ENCODE results near the gene CYSTM1.

CYSTM1 gene

GRCh38 chr5:140174465-140175366 is at the start of gene CYSTM1:
Gene CYSTM1 (plus strand): TSS chr5:140175188. CDS start chr5:140194466, 19,278 bp downstream.
- TF ChIP-seq JUND (IDR thresholded peaks at IDR 0.05; ENCODE audit: low read depth), result no peak
- DNase-seq (ENCODE audit: low read depth in 1 of 2, low spot score in 1 of 2), result peak; percentile 98 to 99
- in situ Hi-C loops (cut with HindIII; ENCODE audit: low pct_unique_long_range_greater_than_20kb, low sequenced_read_pairs), result loop anchor here (25.0 kb wide), 1 partner anchor 137 kb away; the partner anchor contains the start of gene NRG2

GRCh38 chr5:140125637-140126036 is 49.4 kb upstream of the CYSTM1 start, which contains the start of gene IGIP:
Gene IGIP (plus strand): TSS chr5:140125937. CDS start chr5:140128477, 2,540 bp downstream.
- no peak for TF ChIP-seq JUND (IDR thresholded peaks at IDR 0.05; ENCODE audit: low read depth)
- in situ Hi-C loops (cut with HindIII; ENCODE audit: low pct_unique_long_range_greater_than_20kb, low sequenced_read_pairs), result no loop called here
- no peak for DNase-seq (ENCODE audit: low read depth in 1 of 2, low spot score in 1 of 2)

GRCh38 chr5:140126315-140127012 is 48.5 kb upstream of the CYSTM1 start:
- DNase-seq (ENCODE audit: low read depth in 1 of 2, low spot score in 1 of 2), result no peak

GRCh38 chr5:140128376-140128775 is 46.6 kb upstream of the CYSTM1 start:
- DNase-seq (ENCODE audit: low read depth in 1 of 2, low spot score in 1 of 2), result no peak
- TF ChIP-seq JUND (IDR thresholded peaks at IDR 0.05; ENCODE audit: low read depth), result no peak
- in situ Hi-C loops (cut with HindIII; ENCODE audit: low pct_unique_long_range_greater_than_20kb, low sequenced_read_pairs), result no loop called here

More at GRCh38 chr5:140126315-140127012, 48.5 kb upstream of the CYSTM1 start:
- in situ Hi-C loops (cut with HindIII; ENCODE audit: low pct_unique_long_range_greater_than_20kb, low sequenced_read_pairs), result no loop called here
- no peak for TF ChIP-seq JUND (IDR thresholded peaks at IDR 0.05; ENCODE audit: low read depth)

GRCh38 chr5:140130949-140131733 is 43.8 kb upstream of the CYSTM1 start:
- no peak for TF ChIP-seq JUND (IDR thresholded peaks at IDR 0.05; ENCODE audit: low read depth)
- DNase-seq (ENCODE audit: low read depth in 1 of 2, low spot score in 1 of 2), result no peak
- in situ Hi-C loops (cut with HindIII; ENCODE audit: low pct_unique_long_range_greater_than_20kb, low sequenced_read_pairs), result no loop called here

GRCh38 chr5:140131967-140132409 is 43.0 kb upstream of the CYSTM1 start:
- TF ChIP-seq JUND (IDR thresholded peaks at IDR 0.05; ENCODE audit: low read depth), result no peak
- DNase-seq (ENCODE audit: low read depth in 1 of 2, low spot score in 1 of 2), result no peak
- in situ Hi-C loops (cut with HindIII; ENCODE audit: low pct_unique_long_range_greater_than_20kb, low sequenced_read_pairs), result no loop called here

- no peak for DNase-seq (ENCODE audit: low read depth in 1 of 2, low spot score in 1 of 2)
- in situ Hi-C loops (cut with HindIII; ENCODE audit: low pct_unique_long_range_greater_than_20kb, low sequenced_read_pairs), result no loop called here
- TF ChIP-seq JUND (IDR thresholded peaks at IDR 0.05; ENCODE audit: low read depth), result no peak
Observed at GRCh38 chr5:140133514-140134167, 41.3 kb upstream of the CYSTM1 start.

- TF ChIP-seq JUND (IDR thresholded peaks at IDR 0.05; ENCODE audit: low read depth), result no peak
Observed at GRCh38 chr5:140134277-140134935, 40.6 kb upstream of the CYSTM1 start.

GRCh38 chr5:140135127-140135526 is 39.9 kb upstream of the CYSTM1 start:
- no peak for DNase-seq (ENCODE audit: low read depth in 1 of 2, low spot score in 1 of 2)
- no peak for TF ChIP-seq JUND (IDR thresholded peaks at IDR 0.05; ENCODE audit: low read depth)
- in situ Hi-C loops (cut with HindIII; ENCODE audit: low pct_unique_long_range_greater_than_20kb, low sequenced_read_pairs), result no loop called here

More at GRCh38 chr5:140134277-140134935, 40.6 kb upstream of the CYSTM1 start:
- DNase-seq (ENCODE audit: low read depth in 1 of 2, low spot score in 1 of 2), result no peak
- in situ Hi-C loops (cut with HindIII; ENCODE audit: low pct_unique_long_range_greater_than_20kb, low sequenced_read_pairs), result no loop called here

GRCh38 chr5:140136624-140137023 is 38.4 kb upstream of the CYSTM1 start:
- no peak for DNase-seq (ENCODE audit: low read depth in 1 of 2, low spot score in 1 of 2)
- no peak for TF ChIP-seq JUND (IDR thresholded peaks at IDR 0.05; ENCODE audit: low read depth)
- in situ Hi-C loops (cut with HindIII; ENCODE audit: low pct_unique_long_range_greater_than_20kb, low sequenced_read_pairs), result no loop called here

GRCh38 chr5:140140435-140140834 is 34.6 kb upstream of the CYSTM1 start:
- no peak for TF ChIP-seq JUND (IDR thresholded peaks at IDR 0.05; ENCODE audit: low read depth)
- peak in 1 of 2 experiments; percentile 38 for DNase-seq (ENCODE audit: low read depth in 1 of 2, low spot score in 1 of 2)
- in situ Hi-C loops (cut with HindIII; ENCODE audit: low pct_unique_long_range_greater_than_20kb, low sequenced_read_pairs), result no loop called here

Data from T47D (cell line).